ENCODE data around the gene WDFY4. TPM values are rescaled to one million over a fixed set of nuclear protein-coding genes. Genes with fewer than 3 reads are reported as not detected.

WDFY4 gene
- total and polyA plus RNA-seq, 2 of the 4 experiments (the other 2 are of a cell fraction): not detected

DNA sequence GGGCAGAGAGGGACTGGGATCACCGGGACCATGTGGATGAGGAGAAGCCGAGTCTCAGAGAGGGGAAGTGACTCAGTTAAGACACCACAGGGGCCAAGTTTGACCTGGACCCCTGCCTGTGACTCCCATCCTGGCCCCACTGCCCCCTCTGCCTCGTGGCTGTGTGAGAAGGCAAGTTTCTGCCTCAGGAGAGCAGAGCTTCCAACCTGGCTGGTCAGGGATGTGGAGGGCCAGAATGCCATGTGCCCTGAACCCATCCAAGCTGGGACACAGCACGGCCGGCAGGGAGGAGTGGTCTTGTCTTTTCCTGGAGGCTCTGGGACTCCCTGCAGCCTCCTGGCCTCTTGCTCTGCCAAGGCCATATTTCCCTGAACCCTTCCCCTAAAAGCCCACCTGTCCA lies 19.5 kb downstream of the WDFY4 start:
- H2BK15ac ChIP-seq (ENCODE audit: low read depth, low read length): no peak overlapping the region

More for the DNA sequence above, 19.5 kb downstream of the WDFY4 start:
- Histone ChIP-seq H3K9ac (ENCODE audit: low read depth, low read length) (no peak overlapping the region), H3K18ac (ENCODE audit: low read depth, low read length) (no peak overlapping the region), H3K14ac (replicated peaks; ENCODE audit: low read depth, low read length) (no peak overlapping the region), H4K8ac (ENCODE audit: low read depth in 2 of 2, low read length in 2 of 2) (no peak overlapping the region), H2AFZ (replicated peaks; ENCODE audit: low read length, poor library complexity) (no peak overlapping the region), H2AK5ac (ENCODE audit: low read depth, low read length) (no peak overlapping the region), H3K4me3 (ENCODE audit: insufficient read depth, low read depth, low read length) (no peak overlapping the region), H3K27ac (ENCODE audit: insufficient read depth, low read length) (no peak overlapping the region), H3K56ac (ENCODE audit: extremely low read depth, insufficient read depth, low read length) (no peak overlapping the region), H2BK20ac (ENCODE audit: low read depth, low read length) (no peak overlapping the region), H3K23ac (ENCODE audit: low read depth, low read length) (no peak overlapping the region), H3K36me3 (ENCODE audit: control insufficient read depth, insufficient read depth, low read length) (no peaks in the 10 kb centered on the region), H3K27me3 (ENCODE audit: control insufficient read depth, insufficient read depth, low read length) (peaks cover 38% of the 10 kb centered on the region), H4K20me1 (ENCODE audit: insufficient read depth, low read length) (no peaks in the 10 kb centered on the region), H3K9me1 (ENCODE audit: insufficient read depth, low read length) (no peaks in the 10 kb centered on the region), H2BK5ac (ENCODE audit: low read depth, low read length, poor library complexity, severe bottlenecking) (no peak overlapping the region), H2AK9ac (replicated peaks; ENCODE audit: low read depth, low read length, poor library complexity) (no peak overlapping the region), H3K4me1 (ENCODE audit: control insufficient read depth, insufficient read depth, low read length) (no peaks in the 10 kb centered on the region), H3K79me1 (ENCODE audit: low read depth in 1 of 2, low read length in 2 of 2) (no peaks in the 10 kb centered on the region), H4K5ac (ENCODE audit: low read depth, low read length) (no peak overlapping the region), H4K91ac (ENCODE audit: insufficient read depth, low read depth, low read length) (no peak overlapping the region), H3K4ac (ENCODE audit: low read depth, low read length) (no peak overlapping the region), H3K4me2 (ENCODE audit: low read depth, low read length) (no peak overlapping the region), H3K9me3 (ENCODE audit: control insufficient read depth, insufficient read depth, low read length) (no peaks in the 10 kb centered on the region), H2BK120ac (ENCODE audit: low read depth, low read length) (no peak overlapping the region)
- TF ChIP-seq SMC3 (IDR thresholded peaks at IDR 0.05; ENCODE audit: low read depth, low read length) (no peak), MAFK (IDR thresholded peaks at IDR 0.05; ENCODE audit: low read depth, low read length) (no peak), RFX5 (IDR thresholded peaks at IDR 0.05; ENCODE audit: low read depth, low read length) (no peak), CHD1 (IDR thresholded peaks at IDR 0.05; ENCODE audit: low read depth, low read length) (no peak), MAZ (IDR thresholded peaks at IDR 0.05; ENCODE audit: borderline replicate concordance, low read depth, low read length) (no peak), NFE2L2 (IDR thresholded peaks at IDR 0.05; ENCODE audit: low read depth, low read length) (no peak), RAD21 (IDR thresholded peaks at IDR 0.05; ENCODE audit: low read length) (no peak), MXI1 (IDR thresholded peaks at IDR 0.05; ENCODE audit: borderline replicate concordance, low read depth, low read length) (no peak), BHLHE40 (IDR thresholded peaks at IDR 0.05; ENCODE audit: low read depth, low read length) (no peak), RCOR1 (IDR thresholded peaks at IDR 0.05; ENCODE audit: insufficient replicate concordance, low read length) (no peak)
- TF ChIP-seq, protein P1, sequence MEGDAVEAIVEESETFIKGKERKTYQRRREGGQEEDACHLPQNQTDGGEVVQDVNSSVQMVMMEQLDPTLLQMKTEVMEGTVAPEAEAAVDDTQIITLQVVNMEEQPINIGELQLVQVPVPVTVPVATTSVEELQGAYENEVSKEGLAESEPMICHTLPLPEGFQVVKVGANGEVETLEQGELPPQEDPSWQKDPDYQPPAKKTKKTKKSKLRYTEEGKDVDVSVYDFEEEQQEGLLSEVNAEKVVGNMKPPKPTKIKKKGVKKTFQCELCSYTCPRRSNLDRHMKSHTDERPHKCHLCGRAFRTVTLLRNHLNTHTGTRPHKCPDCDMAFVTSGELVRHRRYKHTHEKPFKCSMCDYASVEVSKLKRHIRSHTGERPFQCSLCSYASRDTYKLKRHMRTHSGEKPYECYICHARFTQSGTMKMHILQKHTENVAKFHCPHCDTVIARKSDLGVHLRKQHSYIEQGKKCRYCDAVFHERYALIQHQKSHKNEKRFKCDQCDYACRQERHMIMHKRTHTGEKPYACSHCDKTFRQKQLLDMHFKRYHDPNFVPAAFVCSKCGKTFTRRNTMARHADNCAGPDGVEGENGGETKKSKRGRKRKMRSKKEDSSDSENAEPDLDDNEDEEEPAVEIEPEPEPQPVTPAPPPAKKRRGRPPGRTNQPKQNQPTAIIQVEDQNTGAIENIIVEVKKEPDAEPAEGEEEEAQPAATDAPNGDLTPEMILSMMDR (conservative IDR thresholded peaks at IDR 0.05; ENCODE audit: low read depth, low read length): no peak
- TF ChIP-seq, protein P2, sequence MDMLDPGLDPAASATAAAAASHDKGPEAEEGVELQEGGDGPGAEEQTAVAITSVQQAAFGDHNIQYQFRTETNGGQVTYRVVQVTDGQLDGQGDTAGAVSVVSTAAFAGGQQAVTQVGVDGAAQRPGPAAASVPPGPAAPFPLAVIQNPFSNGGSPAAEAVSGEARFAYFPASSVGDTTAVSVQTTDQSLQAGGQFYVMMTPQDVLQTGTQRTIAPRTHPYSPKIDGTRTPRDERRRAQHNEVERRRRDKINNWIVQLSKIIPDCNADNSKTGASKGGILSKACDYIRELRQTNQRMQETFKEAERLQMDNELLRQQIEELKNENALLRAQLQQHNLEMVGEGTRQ (IDR thresholded peaks at IDR 0.05; ENCODE audit: low read depth, low read length): no peak
- POLR2A ChIA-PET (ENCODE audit: unreplicated experiment): no interaction called here
- in situ Hi-C loops (cut with MboI; ENCODE audit: low sequenced_read_pairs) (no loop called here), dilution Hi-C loops (cut with HindIII; ENCODE audit: low sequenced_read_pairs, unreplicated experiment) (no loop called here), intact Hi-C loops (cut with micrococcal nuclease) (no loop called here)
- no TSS peak for BruUV-seq (replicated peaks)
- no peak for ATAC-seq (ENCODE audit: low read depth)
- WGBS, 2 experiments (ENCODE audit: extremely low coverage in 2 of 2, insufficient read length in 1 of 2): no CpG with 5 or more reads among the region's 5 CpGs
- DNase-seq: no peak
- CTCF ChIA-PET: no interaction called here

Data from IMR-90 (cell line).